Amniotic stem cell (primary cell): ENCODE data around the gene SERINC2.

ENCODE experiments used
- DNase-seq: peaks from one replicate; lab custom pipeline; 2025; lab: John Stamatoyannopoulos, UW

The SERINC2 gene

DNA sequence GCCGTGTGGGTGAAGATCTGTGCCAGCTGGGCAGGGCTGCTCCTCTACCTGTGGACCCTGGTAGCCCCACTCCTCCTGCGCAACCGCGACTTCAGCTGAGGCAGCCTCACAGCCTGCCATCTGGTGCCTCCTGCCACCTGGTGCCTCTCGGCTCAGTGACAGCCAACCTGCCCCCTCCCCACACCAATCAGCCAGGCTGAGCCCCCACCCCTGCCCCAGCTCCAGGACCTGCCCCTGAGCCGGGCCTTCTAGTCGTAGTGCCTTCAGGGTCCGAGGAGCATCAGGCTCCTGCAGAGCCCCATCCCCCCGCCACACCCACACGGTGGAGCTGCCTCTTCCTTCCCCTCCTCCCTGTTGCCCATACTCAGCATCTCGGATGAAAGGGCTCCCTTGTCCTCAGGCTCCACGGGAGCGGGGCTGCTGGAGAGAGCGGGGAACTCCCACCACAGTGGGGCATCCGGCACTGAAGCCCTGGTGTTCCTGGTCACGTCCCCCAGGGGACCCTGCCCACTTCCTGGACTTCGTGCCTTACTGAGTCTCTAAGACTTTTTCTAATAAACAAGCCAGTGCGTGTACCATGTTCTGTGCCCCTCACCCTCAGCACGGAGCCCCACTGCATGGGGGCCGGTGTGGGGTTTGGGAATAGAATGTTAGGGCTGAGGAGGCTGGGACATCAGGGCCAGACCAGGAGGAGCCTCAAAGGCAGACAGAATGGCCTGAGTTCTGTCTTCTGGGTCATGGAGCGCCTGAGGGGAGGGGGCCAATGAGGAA lies 21.3 kb downstream of the SERINC2 start:
- no peak for DNase-seq

DNA sequence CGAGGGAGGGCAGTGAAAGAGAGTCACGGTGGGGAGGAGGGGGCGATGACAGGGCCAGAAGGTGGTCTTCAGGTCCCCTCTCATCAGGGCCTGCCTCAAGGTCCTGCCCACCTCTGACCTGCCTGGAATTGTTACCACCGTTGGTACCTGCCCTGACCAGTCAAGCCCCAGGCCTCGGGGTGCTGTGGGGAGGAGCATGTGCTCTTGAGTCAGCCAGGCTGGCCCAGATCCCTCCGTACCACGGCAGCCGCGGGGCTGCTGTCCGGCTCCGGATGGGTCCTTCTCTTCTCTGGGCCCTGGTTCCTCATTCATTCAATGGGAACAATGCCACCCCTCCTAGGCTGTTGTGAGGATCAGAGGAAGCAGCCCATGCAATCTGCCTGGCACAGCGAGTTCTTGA lies 22.0 kb downstream of the SERINC2 start:
- DNase-seq, result no peak

DNA sequence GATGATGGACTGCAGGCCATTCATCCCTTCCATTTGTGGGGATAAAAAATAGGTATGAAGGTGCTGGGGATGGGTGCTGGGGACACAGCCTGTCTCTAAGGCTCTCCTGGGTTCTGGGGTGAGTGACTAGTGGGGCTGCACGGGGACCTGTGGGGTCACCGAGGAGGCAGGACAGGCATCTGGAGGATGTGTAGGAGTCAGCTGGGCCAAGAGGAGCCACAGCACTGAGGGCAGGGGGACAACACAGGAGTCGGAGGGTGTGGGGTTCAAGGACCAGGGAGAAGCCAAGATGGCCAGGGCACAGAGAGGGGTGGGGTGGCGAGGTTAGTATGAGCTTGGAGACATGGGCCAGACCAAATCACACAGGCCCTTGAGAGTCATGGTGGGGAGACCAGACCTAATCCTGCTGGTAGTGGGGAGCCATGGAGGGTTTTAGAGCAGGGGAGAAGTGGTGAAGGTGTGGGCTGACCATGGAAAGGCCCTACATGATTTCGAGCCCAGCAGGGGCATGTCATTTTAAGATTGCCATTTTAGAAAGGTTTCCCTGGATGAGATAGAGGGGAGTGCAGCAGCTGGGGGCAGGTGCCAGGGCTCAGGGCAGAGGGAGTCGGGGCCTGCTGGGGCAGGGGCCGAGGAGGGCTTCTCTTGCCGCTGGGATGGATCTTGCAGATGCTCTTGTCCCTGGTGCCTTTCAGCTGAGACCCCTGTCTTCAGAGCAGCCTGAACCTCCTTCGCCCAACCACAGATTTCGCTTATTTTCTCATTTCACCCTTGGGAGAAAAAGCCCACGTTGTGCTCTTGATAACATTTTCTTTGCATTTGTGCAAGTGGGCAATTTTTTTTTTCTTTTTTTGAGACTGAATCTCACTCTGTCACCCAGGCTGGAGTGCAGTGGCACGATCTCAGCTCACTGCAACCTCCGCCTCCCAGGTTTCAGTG lies 22.7 kb downstream of the SERINC2 start:
- no peak for DNase-seq

DNA sequence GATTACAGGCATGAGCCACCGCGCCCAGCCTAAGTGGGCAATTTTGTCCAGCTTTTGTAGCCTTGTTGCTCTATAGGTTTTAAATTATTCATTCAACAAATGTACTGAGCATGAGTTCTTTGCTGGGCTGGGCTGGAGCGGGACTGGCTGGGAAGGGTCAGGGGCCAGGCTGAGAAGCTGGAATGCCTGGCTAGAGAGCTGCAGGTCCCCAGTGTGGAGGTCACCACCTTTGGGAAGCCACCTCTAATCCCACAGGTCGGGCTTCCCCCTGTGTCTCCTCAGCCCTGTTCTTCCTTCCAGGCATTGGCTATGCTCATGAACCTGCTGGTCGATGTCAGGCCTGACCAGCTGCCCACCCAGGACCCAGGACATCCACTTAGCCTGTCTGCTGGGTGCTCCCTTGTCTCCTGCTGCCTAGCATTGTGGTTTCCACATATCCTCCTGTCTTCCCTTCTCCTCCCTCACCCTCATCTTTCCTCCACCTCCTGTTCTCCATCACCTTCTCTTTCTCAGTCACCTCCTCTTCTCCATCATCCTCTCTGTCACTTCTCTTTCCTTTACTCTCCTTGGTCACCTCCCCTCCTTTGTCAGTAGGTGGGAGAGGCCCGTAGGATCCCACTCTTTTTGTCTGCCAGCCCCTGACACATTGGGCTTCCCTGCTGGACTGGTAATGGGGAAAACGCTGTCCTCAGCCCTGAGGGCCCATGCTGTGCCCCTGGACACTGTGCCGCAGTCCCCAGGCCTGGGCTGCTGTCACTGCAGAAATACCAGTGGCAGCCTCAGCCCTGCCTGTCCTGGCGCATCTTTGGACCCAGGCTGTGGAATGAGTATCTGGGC lies 23.8 kb downstream of the SERINC2 start:
- no peak for DNase-seq

DNA sequence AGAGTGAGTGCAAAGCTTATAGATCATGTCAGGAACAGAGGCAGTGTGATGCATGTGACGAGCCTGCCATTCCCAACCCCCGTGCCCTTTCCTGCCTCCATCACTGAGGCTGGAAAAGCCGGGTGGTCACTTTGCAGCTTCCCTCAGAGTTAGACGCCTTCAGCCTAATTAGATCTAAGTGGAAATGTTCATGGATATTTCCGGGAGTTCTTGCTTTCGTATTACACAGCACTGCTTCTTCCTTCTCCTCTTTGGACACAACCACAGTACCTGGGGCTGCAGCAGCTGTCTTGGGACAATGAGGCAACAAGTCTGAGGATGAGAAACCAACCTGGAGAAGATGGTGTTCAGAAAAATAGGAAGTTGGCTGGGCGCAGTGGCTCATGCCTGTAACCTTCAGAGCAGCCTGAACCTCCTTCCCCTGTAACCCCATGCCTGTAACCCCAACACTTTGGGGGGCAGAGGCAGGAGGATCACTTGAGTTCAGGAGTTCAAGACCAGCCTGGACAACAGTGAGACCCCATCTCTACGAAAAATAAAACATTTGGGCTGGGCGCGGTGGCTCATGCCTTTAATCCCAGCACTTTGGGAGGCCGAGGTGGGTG lies 24.5 kb downstream of the SERINC2 start:
- DNase-seq, result no peak

DNA sequence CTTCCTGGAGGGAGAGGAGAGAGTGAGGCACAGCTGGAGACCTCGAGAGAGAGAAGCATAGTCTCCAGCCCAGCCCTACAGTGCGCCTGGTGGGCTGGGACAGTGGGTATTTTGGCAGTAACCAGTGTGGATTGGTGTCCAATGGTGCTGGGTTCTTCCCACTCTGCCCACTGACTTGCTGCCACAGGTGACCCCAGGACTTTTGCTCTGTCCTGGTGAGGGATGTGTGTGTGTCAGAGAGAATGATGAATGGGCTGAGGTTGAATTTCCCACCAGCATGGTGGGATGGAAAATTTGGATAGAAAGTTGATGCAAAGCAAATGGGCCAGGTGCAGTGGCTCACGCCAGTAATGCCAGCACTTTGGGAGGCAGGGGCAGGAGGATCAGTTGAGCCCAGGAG lies 26.3 kb downstream of the SERINC2 start:
- no peak for DNase-seq

DNA sequence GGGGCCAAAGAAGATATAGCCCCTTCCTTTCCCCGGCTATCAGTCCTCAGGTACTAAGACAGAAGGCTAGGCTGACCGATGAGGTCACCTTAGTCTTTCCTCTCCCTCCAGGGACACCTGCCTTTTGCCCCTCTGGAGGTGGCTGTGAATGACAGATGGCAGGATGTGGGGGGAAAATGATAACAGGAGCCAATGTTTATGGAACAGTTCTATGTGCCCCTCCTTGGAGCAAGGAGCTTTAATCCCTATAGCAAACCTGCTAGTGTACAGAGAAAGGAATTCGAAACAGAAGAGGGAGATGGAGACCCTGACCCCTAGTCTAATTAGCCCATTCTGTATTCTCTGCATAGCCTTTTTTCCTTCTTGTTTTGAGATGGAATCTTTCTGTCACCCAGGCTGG lies 28.1 kb downstream of the SERINC2 start:
- DNase-seq, result no peak

DNA sequence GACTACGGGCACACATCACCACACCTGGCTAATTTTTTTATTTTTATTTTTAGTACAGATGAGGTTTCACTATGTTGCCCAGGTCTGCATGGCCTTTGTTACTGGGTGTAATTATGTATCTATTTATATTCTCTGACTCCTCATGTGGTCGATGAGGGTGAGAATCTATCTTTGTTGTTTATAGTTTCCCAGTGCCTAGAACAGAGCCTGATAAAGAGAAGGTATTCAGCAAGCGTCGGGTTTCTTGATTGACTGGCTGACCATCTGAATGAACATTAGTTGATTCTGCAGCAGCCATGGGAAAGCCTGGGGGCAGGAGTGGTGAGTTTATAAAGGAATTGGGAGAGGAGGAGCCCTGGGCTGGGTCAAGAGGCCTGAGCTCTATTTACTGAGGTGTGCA lies 28.5 kb downstream of the SERINC2 start:
- no peak for DNase-seq

DNA sequence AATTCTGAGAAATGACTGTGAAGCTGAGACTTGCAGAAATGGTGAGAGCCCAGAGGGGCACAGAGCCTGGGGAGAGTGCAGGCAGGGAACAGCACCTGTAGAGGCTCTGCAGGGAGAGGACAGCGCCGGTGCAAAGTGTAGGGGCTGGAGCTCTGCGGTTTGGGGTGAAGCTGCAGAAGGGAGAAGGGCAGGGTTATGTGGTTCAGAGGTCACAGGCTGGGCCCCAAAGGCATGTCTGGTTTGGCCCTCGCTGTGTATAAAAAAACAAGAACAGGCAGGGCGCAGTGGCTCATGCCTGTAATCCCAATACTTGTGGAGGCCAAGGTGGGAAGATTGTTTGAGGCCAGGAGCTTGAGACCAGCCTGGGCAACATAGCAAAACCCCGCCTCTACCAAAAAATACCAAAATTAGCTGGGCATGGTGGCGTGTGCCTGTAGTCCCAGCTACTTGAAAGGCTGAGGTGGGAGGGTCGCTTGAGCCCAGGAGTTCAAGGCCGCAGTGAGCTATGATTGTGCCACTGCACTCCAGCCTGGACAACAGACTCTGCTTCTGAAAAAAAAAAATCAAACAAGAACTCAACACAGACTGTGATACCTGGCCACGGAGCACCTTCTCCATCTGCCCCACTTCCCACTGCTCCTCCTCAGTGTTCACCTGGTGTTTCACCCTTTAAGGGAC lies 29.1 kb downstream of the SERINC2 start:
- no peak for DNase-seq

DNA sequence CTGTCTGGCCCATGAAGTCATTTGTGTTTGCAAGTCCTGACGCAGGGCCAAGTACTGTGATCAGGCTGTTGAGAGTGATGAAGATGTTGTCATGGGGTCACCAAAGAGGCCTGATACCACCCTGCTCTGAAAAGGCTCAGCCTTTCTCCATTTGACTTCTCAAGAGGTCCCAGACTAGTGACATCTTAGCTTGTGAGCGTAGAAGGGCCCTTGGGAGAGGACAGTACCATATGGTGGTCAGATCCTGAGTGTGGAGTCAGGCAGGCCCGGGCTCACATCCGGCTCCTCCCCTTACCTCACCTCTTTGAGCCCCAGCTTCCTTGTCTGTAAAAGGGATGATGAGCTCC lies 29.6 kb downstream of the SERINC2 start:
- DNase-seq, result no peak

DNA sequence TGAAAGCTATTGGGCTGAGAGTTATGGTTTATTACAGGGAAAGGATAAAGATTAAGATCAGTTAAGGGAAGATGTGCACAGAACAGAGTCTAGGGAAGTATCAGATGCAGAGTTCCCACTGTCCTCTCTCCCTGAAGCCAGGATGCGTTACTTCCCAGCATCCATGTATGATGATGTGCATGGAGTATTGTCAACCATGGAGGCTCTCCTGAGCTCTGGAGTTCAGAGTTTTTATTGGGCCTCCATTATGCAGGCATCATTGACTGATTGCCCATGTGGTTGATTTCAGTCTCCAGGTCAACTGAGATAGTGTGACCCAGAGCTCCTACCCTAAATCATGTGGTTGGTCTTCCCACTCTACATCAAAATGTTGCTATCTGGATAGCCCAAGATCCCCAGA lies 30.7 kb downstream of the SERINC2 start:
- DNase-seq, result no peak

DNA sequence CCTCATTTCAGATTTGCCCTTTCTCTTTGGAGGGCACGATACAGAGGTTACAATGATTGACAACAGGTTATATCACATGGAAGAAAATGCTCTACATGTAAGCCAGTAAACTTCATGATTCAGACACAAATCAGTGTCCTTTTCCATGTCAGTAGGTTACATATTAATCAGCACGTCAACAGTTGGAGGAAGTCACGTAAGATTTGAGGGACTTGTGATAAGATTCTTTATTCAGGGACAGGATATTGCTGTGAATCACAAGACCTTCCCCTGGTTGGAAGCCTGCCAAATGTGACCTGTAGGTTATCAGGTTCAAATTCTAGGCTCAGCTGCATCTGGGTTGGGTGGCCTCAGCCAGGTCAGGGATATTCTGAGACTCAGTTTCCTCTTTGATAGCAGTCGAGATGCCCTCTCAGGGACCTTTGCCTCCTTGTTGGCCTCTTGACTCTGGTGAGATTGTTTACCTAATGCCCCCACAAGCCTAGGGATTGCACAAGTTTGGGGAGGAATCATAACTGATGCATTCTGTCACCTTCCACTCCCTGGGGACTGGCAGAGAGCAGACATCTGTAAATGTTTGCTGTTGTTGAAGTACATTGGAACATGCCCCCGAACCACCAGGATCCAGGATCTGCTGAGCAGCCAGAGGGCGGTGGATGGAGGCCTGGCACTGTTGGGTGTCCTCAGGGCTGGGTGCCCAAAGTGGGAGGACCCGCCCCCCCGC lies 31.9 kb downstream of the SERINC2 start:
- no peak for DNase-seq

DNA sequence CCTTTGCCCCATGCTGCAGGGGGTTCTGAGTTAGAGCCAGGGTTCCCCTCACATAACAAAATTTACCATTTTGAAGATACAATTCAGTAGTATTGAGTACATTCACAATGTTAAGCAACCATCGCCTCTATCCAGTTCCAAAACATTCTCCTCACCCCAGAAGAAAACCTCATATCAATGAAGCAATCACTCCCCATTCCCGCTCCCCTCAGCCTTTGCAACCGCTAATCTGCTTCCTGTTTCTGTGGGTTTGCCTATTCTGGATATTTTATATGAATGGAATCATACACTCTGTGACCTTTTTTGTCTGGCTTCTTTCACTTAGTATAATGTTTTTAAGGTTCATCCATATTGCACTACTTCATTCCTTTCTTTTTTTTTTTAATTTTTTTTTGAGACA lies 32.9 kb downstream of the SERINC2 start:
- no peak for DNase-seq

DNA sequence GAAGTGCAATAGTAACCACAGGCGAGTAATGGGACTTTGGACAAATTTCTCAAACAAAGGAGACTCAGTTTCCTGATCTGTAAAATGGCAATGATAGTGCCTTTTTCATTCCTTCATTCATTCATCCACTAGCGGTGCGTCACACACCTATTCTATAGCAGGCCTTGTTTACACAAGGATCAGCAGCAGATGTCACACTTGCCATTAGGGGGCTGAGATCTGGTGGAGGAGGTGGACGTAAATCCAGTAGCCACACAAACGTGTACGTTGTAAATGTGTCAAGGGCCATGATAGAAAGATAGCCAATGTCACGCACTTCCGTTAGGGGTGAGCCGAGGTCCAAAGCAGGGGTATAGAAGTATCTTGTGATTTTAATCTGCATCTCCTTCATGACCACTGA lies 34.2 kb downstream of the SERINC2 start:
- DNase-seq, result no peak

DNA sequence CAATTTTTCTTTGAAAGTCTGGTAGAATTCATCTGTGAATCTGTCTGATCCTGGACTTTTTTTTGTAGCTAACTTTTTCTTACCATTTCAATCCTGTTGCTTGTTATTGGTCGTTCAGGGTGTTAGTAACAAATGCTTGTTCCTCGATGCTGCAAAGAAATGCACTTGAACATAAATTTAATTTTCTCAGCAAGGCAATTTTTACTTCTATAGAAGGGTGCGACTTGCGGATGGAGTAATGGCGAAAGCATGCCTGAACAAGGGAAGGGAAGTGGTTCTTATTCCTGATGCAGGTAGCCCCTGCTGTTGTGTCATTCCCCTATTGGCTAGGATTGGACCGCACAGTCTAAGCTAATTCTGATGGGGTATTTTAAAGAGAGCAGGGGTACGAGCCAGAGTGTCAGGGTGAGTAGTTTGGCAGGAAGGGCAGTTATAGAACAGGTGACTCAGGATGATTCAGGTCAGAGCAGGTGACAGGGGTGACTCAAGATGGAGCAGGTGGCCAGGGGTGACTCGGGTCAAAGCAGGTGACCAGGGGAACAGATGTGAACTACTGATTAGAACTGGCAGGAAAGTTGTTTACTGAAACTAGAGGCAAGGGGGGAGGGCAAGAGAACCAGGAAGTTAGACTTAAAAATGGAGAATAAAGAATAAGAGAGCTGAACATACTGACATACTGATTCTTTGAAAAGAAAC lies 40.5 kb downstream of the SERINC2 start:
- no peak for DNase-seq

DNA sequence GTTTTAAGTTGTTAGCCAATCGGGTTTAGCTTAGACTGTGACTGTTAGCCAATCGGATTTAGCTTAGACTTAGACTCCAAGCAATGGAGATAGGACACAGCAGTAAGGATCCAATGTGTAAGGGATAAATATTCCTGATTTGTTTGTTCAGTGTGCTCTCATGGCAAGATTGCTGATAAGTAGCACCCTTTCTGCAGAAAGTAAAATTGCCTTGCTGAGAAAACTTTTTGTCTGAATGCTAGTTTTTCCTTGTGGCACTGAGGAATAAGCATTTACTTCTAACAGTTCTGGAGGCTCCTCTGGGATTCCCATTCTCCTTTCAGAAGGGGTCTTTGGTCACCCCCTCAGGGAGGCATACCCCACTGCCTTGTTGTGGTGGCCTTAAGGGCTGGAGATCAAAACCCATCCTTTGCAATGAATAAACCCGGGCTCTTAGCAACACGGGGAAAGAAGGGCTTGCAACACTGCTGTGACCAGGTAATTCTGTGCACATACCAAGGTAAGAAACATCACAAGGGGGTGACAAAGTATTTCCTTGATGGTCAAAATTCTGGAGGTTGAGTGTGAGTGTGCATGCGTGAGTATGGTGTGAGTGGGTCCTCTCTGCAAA lies 45.4 kb downstream of the SERINC2 start:
- DNase-seq, result no peak

DNA sequence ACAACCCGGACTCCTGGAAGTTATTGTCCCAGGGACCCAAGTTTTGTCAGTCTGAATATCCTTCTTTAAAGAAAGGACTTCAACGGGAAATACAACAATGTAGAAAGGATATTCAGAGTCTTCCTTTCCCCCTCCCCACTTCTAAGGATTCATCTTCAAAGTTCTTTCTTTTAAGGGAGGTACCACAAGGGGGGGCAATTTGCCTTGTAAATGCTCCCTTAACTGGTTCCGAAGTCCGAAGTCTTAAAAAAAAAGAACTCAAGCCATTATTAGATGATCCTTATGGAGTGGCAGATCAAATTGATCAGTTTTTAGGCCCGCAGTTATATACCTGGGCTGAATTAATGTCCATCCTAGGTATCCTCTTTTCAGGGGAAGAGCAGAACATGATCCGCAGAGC lies 47.0 kb downstream of the SERINC2 start:
- DNase-seq, result no peak

DNA sequence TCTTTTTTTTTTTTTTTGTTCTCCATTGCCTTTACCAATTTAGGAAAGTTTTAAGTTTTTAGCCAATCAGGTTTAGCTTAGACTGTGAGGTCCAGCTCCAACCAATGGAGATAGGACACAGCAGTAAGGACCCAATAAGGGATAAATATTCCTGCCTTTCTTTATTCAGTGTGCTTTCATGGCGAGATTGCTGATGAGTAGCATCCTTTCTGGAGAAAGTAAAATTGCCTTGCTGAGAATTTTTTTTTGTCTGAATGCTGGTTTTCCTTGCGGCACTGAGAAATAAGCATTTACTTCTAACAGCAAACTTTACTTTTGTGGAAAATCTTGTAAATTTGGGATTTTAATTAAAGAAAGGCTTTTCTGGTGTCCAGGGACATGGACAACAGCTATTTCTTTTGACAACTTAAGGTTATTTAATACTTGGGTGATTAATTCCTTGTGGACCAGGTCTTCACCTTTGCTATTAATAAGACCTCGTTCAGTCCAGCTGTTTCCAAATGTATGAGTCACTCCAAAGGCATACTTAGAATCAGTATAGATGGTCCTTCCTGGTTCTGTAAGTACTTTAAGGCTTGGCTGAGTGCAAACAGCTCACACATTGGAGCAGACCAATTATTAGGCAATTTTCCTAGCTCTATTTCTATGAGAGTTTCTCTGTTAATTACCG lies 54.1 kb downstream of the SERINC2 start:
- DNase-seq, result no peak

DNA sequence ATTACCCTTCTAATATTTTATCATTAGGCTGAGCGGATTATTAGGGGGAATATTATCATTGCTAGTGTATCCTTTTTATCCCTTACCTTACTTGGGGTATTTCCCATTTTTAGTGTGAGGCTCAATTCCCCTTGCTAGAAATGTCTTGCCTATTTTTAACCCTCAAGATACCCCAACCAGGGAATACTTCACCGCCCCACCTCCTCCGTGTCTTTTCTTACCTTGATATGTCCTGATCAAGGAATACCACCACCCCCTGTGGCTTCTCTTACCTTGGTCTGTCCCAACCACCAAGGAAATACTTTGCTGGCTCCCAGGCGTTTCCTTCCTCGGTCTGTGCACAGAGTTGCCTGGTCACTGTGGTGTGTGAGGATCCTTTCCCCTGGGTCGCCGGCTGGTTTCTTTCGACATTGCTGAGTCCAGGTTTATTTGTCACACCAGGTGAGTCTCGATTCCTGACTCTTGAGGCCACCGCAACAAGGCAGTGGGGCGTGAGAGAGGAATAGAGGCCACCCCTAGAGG lies 57.8 kb downstream of the SERINC2 start:
- DNase-seq, result no peak
